Tibial artery (tissue), 4 donors: ENCODE measurements around the gene EPHA6.
A peak's percentile ranks its signal among the peaks of the same experiment; 100 is the strongest.

Experiments
- DNase-seq, 2 donors: peaks; one replicate each; pipeline ENCODE4 v3.0.0-alpha.2; 2019
- H3K27ac ChIP-seq, 2 donors: fragments of 200-600 bp; sonication (generic) in 1 of 2; 1 replicate in 1 of 2; 2 replicates in 1 of 2; pipeline ENCODE4 v1.5.1; 2018 to 2019; ENCODE audit warnings: mild to moderate bottlenecking in 1 of 2
- H3K27me3 ChIP-seq, 2 donors: fragments of 200-600 bp; sonication (generic) in 1 of 2; one replicate each; pipeline versions ENCODE4 v1.5.1 to v1.6.0; 2016 to 2019
- H3K36me3 ChIP-seq, 3 donors: fragments of 200-600 bp; sonication (generic) in 2 of 3; one replicate each; pipeline ENCODE4 v1.5.1; 2016 to 2019; ENCODE audit warnings: mild to moderate bottlenecking in 2 of 3
- H3K4me1 ChIP-seq, 4 donors: fragments of 200-600 bp; sonication (generic) in 2 of 4; 1 replicate in 3 of 4; 2 replicates in 1 of 4; pipeline ENCODE4 v1.5.1; 2016 to 2019
- H3K4me3 ChIP-seq, 2 donors: fragments of 200-600 bp; sonication (generic) in 1 of 2; 1 replicate in 1 of 2; 2 replicates in 1 of 2; pipeline ENCODE4 v1.5.1; 2018 to 2019; ENCODE audit warnings: mild to moderate bottlenecking in 2 of 2
- H3K9me3 ChIP-seq, 3 donors: fragments of 200-600 bp; sonication (generic) in 1 of 3; one replicate each; pipeline ENCODE4 v1.5.1; 2016 to 2019
- intact Hi-C: fragments of 100-400 bp; cut with DNase I; formaldehyde crosslinking; loops from one replicate; pipeline ENCODE4 v1.15.0; 2023; ENCODE audit warnings: low total_unique reads
- TF ChIP-seq, protein P1 (sequence below), 2 experiments: fragments of 200-600 bp in 1 of 2; fragments of 450-650 bp in 1 of 2; IDR thresholded peaks; one replicate each; pipeline ENCODE4 v1.5.1; 2017 to 2019; ENCODE audit warnings: antibody characterized with exemption in 2 of 2, mild to moderate bottlenecking in 1 of 2, moderate library complexity in 1 of 2

Gene EPHA6

GRCh38 chr3:97430601-97431000, 616.2 kb downstream of the EPHA6 start:
- Histone ChIP-seq H3K27ac (no peak overlapping the region), H3K27me3 (no peaks in the 10 kb centered on the region), H3K4me3 (no peak overlapping the region), H3K9me3 (no peaks in the 10 kb centered on the region), H3K4me1 (no peaks in the 10 kb centered on the region), H3K36me3 (no peaks in the 10 kb centered on the region)
- DNase-seq: no peak
- TF ChIP-seq, protein P1, sequence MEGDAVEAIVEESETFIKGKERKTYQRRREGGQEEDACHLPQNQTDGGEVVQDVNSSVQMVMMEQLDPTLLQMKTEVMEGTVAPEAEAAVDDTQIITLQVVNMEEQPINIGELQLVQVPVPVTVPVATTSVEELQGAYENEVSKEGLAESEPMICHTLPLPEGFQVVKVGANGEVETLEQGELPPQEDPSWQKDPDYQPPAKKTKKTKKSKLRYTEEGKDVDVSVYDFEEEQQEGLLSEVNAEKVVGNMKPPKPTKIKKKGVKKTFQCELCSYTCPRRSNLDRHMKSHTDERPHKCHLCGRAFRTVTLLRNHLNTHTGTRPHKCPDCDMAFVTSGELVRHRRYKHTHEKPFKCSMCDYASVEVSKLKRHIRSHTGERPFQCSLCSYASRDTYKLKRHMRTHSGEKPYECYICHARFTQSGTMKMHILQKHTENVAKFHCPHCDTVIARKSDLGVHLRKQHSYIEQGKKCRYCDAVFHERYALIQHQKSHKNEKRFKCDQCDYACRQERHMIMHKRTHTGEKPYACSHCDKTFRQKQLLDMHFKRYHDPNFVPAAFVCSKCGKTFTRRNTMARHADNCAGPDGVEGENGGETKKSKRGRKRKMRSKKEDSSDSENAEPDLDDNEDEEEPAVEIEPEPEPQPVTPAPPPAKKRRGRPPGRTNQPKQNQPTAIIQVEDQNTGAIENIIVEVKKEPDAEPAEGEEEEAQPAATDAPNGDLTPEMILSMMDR (IDR thresholded peaks at IDR 0.05): no peak
- intact Hi-C loops: no loop called here

DNA sequence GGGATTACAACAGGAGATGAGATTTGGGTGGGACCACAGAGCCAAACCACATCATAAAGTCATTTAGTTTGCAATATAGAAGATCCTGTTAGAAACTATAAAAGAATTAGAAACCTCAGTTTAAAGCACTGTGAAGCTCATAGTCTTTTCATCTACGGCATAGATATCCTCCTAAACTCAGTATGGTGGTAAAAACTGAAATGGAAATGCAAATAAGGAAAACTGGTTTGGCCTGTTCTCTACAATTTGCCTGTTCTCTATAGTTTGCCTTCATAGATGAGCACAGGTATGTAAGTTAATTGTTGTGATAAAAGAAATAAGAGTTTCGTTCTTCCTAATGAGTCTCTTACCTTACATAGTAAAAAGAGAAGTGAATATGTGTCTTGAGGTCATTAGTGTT, 618.5 kb downstream of the EPHA6 start:
- Histone ChIP-seq H3K36me3 (no peaks in the 10 kb centered on the region), H3K9me3 (no peaks in the 10 kb centered on the region), H3K4me3 (no peak overlapping the region), H3K27ac (no peak overlapping the region), H3K27me3 (no peaks in the 10 kb centered on the region), H3K4me1 (no peaks in the 10 kb centered on the region)
- no peak for DNase-seq
- TF ChIP-seq, protein P1 (IDR thresholded peaks at IDR 0.05): no peak
- intact Hi-C loops: no loop called here

- Histone ChIP-seq H3K27ac (no peak overlapping the region), H3K9me3 (no peaks in the 10 kb centered on the region), H3K36me3 (no peaks in the 10 kb centered on the region), H3K4me3 (no peak overlapping the region), H3K27me3 (no peaks in the 10 kb centered on the region), H3K4me1 (no peaks in the 10 kb centered on the region)
- TF ChIP-seq, protein P1 (IDR thresholded peaks at IDR 0.05): no peak
- DNase-seq: no peak
- intact Hi-C loops: no loop called here
Observed at GRCh38 chr3:97438131-97438530, 623.7 kb downstream of the EPHA6 start.

DNA sequence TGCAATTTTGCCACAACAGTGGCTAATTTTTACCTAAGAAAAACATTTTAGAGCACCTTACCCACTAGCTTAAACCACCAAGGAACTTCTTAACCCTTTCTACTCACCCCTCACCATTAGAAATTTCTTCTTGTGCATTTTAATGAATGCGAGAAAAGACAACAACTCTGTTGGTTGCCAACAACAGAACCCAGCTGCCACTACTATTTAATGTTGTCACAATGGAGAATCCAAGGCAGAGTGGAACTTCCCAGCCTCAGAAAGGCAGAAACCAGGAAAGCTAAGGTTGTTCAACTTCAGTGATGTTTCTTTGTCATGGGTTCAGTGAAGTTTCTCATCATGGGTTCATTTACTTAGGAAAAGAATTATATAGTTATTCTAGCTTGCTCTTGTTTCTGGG, 625.0 kb downstream of the EPHA6 start:
- no peak for DNase-seq
- H3K27ac ChIP-seq: no peak overlapping the region
- no peaks in the 10 kb centered on the region for H3K27me3 ChIP-seq
- no peak overlapping the region for H3K4me3 ChIP-seq
- TF ChIP-seq, protein P1 (IDR thresholded peaks at IDR 0.05): no peak
- H3K36me3 ChIP-seq: no peaks in the 10 kb centered on the region
- intact Hi-C loops: no loop called here
- no peaks in the 10 kb centered on the region for H3K4me1 ChIP-seq
- H3K9me3 ChIP-seq: no peaks in the 10 kb centered on the region

- Histone ChIP-seq H3K4me1 (peaks cover 0 to 31% (median 8%) of the 10 kb centered on the region in 4 donors), H3K9me3 (no peaks in the 10 kb centered on the region), H3K36me3 (no peaks in the 10 kb centered on the region), H3K4me3 (no peak overlapping the region), H3K27me3 (no peaks in the 10 kb centered on the region), H3K27ac (peak overlapping the region in 1 of 2 donors; percentile 16)
- TF ChIP-seq, protein P1 (IDR thresholded peaks at IDR 0.05): no peak
- DNase-seq: no peak
- intact Hi-C loops: no loop called here
Observed at GRCh38 chr3:97464035-97464434, 649.6 kb downstream of the EPHA6 start.

- no peak for DNase-seq
- Histone ChIP-seq H3K27ac (no peak overlapping the region), H3K4me3 (no peak overlapping the region), H3K4me1 (peaks cover 0 to 14% (median 6%) of the 10 kb centered on the region in 4 donors), H3K27me3 (no peaks in the 10 kb centered on the region), H3K36me3 (no peaks in the 10 kb centered on the region), H3K9me3 (no peaks in the 10 kb centered on the region)
- intact Hi-C loops: loop anchor here (5.0 kb wide), 1 partner anchor 603 kb away; no protein-coding TSS in a partner anchor
- TF ChIP-seq, protein P1 (IDR thresholded peaks at IDR 0.05): no peak
Observed at GRCh38 chr3:97470481-97470880, 656.1 kb downstream of the EPHA6 start.
